ENCODE measurements around the gene RAPGEF6.

RAPGEF6 gene

GRCh38 chr5:131466171-131466766 lies 168.8 kb downstream of the RAPGEF6 start:
- TF ChIP-seq, protein P1, sequence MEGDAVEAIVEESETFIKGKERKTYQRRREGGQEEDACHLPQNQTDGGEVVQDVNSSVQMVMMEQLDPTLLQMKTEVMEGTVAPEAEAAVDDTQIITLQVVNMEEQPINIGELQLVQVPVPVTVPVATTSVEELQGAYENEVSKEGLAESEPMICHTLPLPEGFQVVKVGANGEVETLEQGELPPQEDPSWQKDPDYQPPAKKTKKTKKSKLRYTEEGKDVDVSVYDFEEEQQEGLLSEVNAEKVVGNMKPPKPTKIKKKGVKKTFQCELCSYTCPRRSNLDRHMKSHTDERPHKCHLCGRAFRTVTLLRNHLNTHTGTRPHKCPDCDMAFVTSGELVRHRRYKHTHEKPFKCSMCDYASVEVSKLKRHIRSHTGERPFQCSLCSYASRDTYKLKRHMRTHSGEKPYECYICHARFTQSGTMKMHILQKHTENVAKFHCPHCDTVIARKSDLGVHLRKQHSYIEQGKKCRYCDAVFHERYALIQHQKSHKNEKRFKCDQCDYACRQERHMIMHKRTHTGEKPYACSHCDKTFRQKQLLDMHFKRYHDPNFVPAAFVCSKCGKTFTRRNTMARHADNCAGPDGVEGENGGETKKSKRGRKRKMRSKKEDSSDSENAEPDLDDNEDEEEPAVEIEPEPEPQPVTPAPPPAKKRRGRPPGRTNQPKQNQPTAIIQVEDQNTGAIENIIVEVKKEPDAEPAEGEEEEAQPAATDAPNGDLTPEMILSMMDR (conservative IDR thresholded peaks at IDR 0.05) = no peak
- no peak overlapping the region for H3K27ac ChIP-seq

- TF ChIP-seq, protein P1 (conservative IDR thresholded peaks at IDR 0.05) = no peak
- peak overlapping the region; percentile 39 for H3K27ac ChIP-seq
Observed at GRCh38 chr5:131463656-131464055, 171.4 kb downstream of the RAPGEF6 start.

DNA sequence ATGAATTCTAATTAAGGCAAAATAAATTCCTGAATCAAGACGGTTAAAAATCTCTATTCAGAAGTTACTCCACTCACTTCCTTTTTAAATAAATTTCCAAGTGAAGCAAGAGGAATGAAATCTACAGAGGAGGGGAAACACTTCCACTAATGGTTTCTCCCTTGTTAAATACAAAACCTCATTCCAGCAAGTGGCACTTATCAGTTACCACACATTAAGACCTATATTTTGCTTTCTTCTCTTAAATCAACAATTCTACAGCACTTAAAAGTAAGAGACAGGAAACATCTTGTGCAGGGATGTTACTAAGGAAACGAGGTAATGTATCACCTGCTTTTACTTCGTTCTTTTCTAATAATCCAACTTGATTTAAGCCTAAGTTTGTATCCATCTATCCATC lies 172.6 kb downstream of the RAPGEF6 start:
- peak overlapping the region; percentile 39 for H3K27ac ChIP-seq
- TF ChIP-seq, protein P1 (conservative IDR thresholded peaks at IDR 0.05) = no peak

DNA sequence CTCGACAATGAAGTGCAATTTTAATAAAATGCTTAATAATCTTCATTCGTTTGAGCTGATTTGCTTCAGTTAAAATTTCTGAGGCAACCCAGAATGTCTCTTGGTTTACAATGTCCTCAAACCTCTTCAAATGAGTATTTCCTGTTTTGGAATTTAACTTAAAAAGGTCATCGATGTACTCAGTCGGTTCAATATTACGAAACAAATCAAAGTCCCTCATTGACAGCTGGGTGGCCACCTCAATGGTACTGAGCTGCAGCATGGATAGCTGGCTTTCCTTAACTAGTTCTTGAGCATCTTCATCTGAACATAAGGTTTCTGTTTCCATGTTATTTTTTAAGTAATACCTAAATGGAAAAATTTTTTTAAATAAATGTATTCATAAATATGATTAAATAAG lies 173.3 kb downstream of the RAPGEF6 start:
- no peak overlapping the region for H3K27ac ChIP-seq
- TF ChIP-seq, protein P1 (conservative IDR thresholded peaks at IDR 0.05) = no peak

- no peak overlapping the region for H3K27ac ChIP-seq
- TF ChIP-seq, protein P1 (conservative IDR thresholded peaks at IDR 0.05) = no peak
Observed at GRCh38 chr5:131460867-131461572, 174.0 kb downstream of the RAPGEF6 start.

DNA sequence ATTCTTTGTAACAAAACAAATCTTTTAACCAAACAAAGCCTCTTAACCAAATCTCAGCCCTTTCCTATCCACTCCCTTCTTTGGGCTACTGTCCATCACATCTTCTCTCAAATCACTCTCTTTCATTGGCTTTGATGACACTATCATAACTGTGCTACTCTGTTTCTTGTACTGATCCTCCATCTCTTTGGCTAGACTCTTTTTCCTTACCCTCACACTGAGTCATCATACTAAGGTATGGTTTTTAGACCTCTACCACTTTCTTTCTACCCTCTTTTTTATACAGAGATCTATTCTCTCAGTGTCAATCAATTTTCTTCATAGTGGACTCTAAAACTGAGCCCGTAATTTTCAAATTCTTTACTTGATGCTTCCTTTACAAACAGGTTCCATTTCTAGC lies 174.9 kb downstream of the RAPGEF6 start:
- H3K27ac ChIP-seq = no peak overlapping the region
- TF ChIP-seq, protein P1 (conservative IDR thresholded peaks at IDR 0.05) = no peak

- H3K27ac ChIP-seq = no peak overlapping the region
- TF ChIP-seq, protein P1 (conservative IDR thresholded peaks at IDR 0.05) = no peak
Observed at GRCh38 chr5:131459216-131459615, 175.8 kb downstream of the RAPGEF6 start.
